Activated CD4-positive, alpha-beta T cell treated with anti-CD3 and anti-CD28 coated beads for 24 hours (primary cell): ENCODE data around the gene NDUFAB1.
"Not testable (repeated sequence)": the region's sequence is repeated elsewhere in the genome, so short reads cannot be mapped to it uniquely, and the experiment has no call there.

Experiments used
- DNase-seq, 2 donors: peaks; one replicate each; pipeline ENCODE4 v3.0.0-alpha.2; 2020; ENCODE audit warnings: low read depth in 2 of 2

Gene NDUFAB1

GRCh38 chr16:23584186-23585076 is 11.7 kb downstream of the NDUFAB1 start:
- DNase-seq = no peak

GRCh38 chr16:23583271-23583670 is 12.8 kb downstream of the NDUFAB1 start:
- not testable (repeated sequence) for DNase-seq

GRCh38 chr16:23581764-23582163 is 14.4 kb downstream of the NDUFAB1 start:
- no peak for DNase-seq

- no peak for DNase-seq
Observed at GRCh38 chr16:23580391-23580790, 15.7 kb downstream of the NDUFAB1 start.

DNA sequence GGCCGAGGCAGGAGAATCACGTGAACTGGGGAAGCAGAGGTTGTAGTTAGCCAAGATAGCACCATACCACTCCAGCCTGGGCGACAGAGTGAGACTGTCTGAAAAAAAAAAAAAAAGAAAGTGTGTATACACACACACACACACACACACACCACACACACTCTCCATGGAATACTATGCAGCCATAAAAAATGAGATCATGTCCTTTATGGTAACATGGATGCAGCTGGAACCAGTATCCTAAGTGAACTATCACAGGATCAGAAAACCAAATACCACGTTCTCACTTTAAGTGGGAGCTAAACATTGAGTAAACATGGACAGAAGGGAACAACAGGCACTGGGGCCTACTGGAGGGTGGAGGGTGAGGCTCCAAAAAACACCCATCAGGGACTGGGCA is 16.7 kb downstream of the NDUFAB1 start:
- DNase-seq = no peak

DNA sequence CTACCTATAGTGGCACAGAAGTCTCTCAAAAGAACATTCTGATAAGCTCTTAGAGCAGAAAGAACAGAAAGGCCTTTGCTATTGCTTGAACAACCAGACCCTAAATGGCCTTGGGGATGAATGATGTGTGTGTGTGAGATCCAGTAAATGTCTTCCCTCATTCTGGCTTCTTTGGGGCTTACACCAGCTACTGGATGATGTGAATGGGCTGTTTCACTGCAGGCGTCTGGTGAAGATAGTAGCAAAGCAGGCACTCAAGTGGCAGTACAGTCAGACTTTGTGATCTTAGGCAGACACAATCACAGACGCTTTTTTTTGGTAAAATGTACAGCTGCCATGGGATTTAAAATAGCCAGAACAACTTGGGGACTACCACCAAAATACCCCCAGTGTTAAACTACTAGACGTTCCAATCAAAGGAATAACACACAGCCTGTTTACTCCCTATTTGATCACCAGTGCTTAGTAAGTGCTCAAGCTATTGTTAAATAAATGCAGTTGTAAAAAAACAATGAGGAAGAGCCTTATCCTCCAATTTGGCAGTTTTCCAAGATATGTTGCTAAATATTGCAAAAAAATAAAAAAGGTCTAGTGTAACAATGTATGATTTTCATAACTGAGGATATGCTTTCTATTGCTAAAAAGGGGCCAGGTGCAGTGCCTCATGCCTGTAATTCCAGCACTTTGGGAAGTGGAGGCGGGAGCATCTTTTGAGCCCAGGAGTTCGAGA is 17.9 kb downstream of the NDUFAB1 start:
- no peak for DNase-seq

GRCh38 chr16:23577493-23577892 is 18.6 kb downstream of the NDUFAB1 start:
- DNase-seq = no peak

DNA sequence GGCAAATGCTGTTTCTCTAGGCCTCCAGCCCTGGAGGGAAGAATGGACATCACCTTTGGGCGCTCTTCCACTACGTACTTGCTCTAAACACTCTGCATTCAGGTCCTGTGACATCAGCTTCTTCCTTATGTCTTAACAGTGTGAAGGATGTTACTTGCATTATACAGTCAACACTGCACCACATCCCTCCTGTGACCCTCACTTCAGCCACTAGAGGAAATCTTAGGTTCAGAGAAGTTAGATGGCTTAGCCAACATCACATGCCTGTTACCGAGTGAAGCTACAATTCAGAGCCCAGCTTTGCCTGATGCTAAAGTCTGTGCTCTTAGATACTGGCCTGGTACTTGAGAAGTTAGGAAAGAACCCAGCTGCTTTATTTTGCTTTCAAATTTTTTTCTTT is 20.3 kb downstream of the NDUFAB1 start:
- no peak for DNase-seq

GRCh38 chr16:23573817-23574216 is 22.3 kb downstream of the NDUFAB1 start:
- no peak for DNase-seq

- no peak for DNase-seq
Observed at GRCh38 chr16:23572394-23572793, 23.7 kb downstream of the NDUFAB1 start.

GRCh38 chr16:23571895-23572294 is 24.2 kb downstream of the NDUFAB1 start:
- DNase-seq = no peak

- no peak for DNase-seq
Observed at GRCh38 chr16:23570992-23571632, 25.0 kb downstream of the NDUFAB1 start.

- DNase-seq = no peak
Observed at GRCh38 chr16:23567602-23568001, 28.5 kb downstream of the NDUFAB1 start.

- no peak for DNase-seq
Observed at GRCh38 chr16:23566724-23567123, 29.4 kb downstream of the NDUFAB1 start.

DNA sequence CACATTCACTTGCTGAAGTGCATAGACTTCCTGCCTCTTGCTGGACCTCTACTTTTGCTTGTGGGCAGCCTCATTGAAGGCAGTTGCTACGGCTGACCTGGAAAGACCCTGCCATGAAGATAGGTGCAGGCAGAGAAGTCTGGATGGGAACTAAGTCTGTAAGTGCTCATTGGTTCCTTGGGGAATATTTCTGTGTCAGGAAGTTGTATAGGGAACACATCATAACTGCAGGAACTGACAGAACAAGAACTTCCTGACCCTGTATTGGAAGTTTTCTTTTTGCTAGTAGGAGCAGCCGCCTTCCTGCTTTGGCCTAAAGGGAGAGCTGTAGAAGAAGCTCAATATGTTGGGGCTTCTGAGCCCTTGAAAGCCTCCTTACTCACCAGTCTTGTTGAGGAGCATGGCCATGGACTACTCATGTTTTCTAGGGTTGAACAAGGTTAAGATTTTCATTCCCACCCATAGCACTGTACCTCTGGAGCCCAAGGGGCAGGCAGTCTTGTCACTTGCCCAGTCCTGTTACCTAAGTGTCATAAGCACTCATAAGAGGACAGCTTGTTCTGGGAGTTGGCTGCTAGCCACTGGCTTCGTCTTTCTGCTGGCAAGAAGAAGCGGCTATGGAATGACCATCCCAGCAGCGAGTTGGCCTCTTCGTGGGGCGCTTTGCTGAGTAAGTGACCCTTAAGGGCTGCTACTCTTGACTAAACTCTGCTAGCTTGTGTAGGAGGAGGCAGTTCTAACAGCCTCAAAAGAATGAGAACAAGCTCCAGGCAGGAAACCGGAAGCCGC is 31.3 kb downstream of the NDUFAB1 start:
- no peak for DNase-seq

GRCh38 chr16:23563186-23563585 is 32.9 kb downstream of the NDUFAB1 start:
- no peak for DNase-seq

- DNase-seq = no peak
Observed at GRCh38 chr16:23562505-23562904, 33.6 kb downstream of the NDUFAB1 start.

DNA sequence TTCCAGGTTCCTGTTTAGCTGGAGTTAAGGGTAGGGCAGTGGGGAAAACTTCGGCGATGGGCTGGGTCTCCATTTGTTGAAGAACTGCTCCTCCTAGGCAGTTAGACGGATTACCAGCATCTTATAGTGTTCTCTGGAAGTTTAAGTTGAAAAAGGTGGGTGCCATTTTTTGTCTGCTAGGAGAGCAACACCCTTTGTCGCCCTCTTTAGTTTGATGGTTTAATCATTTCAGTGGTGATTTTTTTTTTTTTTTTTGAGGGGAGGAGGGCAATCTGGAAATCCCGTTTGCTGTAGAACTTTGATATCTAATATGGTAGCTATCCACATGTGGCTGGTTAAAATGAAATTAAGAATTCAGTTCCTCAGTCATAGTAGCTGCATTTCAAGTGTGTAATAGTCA is 34.5 kb downstream of the NDUFAB1 start:
- DNase-seq = no peak

DNA sequence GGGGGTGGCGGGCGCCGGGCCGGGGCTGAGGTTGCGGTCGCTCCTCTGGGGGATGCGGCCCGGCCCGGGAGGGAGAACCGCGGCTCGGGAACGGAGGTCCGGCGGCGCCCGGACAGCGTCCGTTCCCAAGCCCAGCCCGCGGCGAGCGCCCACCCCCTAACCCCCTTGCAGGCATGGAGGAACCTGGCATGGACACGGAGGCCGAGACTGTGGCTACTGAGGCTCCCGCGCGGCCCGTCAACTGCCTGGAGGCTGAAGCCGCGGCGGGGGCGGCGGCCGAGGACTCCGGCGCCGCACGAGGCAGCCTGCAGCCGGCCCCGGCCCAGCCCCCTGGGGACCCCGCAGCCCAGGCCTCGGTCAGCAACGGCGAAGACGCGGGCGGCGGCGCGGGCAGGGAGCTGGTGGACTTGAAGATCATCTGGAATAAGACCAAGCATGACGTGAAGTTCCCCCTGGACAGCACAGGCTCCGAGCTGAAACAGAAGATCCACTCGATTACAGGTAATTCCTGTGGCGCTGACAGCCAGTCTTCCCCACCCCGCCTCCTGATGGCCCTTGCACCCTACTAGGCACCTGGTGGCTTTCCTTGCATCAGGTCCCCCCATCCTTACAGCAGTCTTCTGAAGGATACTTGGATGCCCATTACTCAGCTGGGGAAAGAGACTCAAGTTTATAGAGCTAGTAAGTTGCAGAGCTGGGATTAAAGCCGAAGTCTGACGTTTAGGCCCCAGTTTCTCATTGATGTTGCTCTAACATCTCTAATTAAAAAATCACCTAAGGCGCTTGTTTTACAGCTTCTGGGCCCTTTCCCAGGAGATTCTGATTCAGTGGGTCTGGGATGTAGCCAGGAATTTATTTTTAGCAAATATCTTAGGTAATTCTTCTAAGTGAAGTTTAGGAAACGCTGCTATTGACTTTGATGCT is 38.1 kb downstream of the NDUFAB1 start:
- DNase-seq = peak in 1 of 2 donors; percentile 1
